Effector memory CD8-positive, alpha-beta T cell (primary cell): Measurements from ENCODE around the gene NFYA.
A peak's percentile ranks its signal among the peaks of the same experiment; 100 is the strongest.

Experiments used
- ATAC-seq: fragments of 150-1000 bp; cut with Tn5 transposase; replicated peaks from 2 replicates; pipeline ENCODE4 v1.10.0; 2021; ENCODE audit warnings: mild to moderate bottlenecking, moderate library complexity
- DNase-seq, 3 experiments: peaks; one replicate each; pipeline ENCODE4 v3.0.0; 2021
- H3K27ac Mint-ChIP-seq, 2 donors: one replicate each; pipeline ENCODE4 v1.8.0; 2022; ENCODE audit warnings: mild to moderate bottlenecking in 2 of 2, mixed read lengths in 2 of 2, moderate library complexity in 2 of 2
- H3K27me3 Mint-ChIP-seq, 2 donors: one replicate each; pipeline ENCODE4 v1.8.0; 2022; ENCODE audit warnings: mixed read lengths in 2 of 2
- H3K36me3 Mint-ChIP-seq: one replicate; pipeline ENCODE4 v1.8.0; 2022; ENCODE audit warnings: mild to moderate bottlenecking, moderate library complexity, mixed read lengths; ENCODE audit not compliant: insufficient read depth
- H3K4me1 Mint-ChIP-seq, 2 donors: one replicate each; pipeline ENCODE4 v1.8.0; 2022; ENCODE audit warnings: low read depth in 2 of 2, mixed read lengths in 2 of 2
- H3K4me3 Mint-ChIP-seq, 2 donors: one replicate each; pipeline ENCODE4 v1.8.0; 2022; ENCODE audit warnings: mild to moderate bottlenecking in 2 of 2, mixed read lengths in 2 of 2, moderate library complexity in 2 of 2
- H3K9me3 Mint-ChIP-seq, 2 donors: one replicate each; pipeline ENCODE4 v1.8.0; 2022; ENCODE audit warnings: mixed read lengths in 2 of 2

NFYA gene

GRCh38 chr6:41039060-41039998 is 33.4 kb upstream of the NFYA start, which contains the start of gene UNC5CL:
UNC5CL (minus strand) TSS chr6:41039221; CDS start chr6:41035074, 4,147 bp downstream.
- H3K27ac Mint-ChIP-seq, result no peak within 1 kb of the TSS
- H3K4me3 Mint-ChIP-seq, result no peak within 1 kb of the TSS
- H3K27me3 Mint-ChIP-seq, result no peaks in the 10 kb centered on the region
- peaks cover 0 to 4% of the 10 kb centered on the region in 2 donors for H3K4me1 Mint-ChIP-seq
- no peaks in the 10 kb centered on the region for H3K9me3 Mint-ChIP-seq
- no peaks in the 10 kb centered on the region for H3K36me3 Mint-ChIP-seq
- ATAC-seq, result peak; percentile 54
- peak; percentile 33 to 45 (median 41) for DNase-seq

GRCh38 chr6:41040101-41040939 is 32.5 kb upstream of the NFYA start:
- H3K4me3 Mint-ChIP-seq, result no peak overlapping the region
- H3K27ac Mint-ChIP-seq, result no peak overlapping the region
- no peak for ATAC-seq
- DNase-seq, result no peak
- peaks cover 0 to 4% of the 10 kb centered on the region in 2 donors for H3K4me1 Mint-ChIP-seq
- no peaks in the 10 kb centered on the region for H3K9me3 Mint-ChIP-seq
- no peaks in the 10 kb centered on the region for H3K27me3 Mint-ChIP-seq
- no peaks in the 10 kb centered on the region for H3K36me3 Mint-ChIP-seq

- H3K27me3 Mint-ChIP-seq, result no peaks in the 10 kb centered on the region
- H3K4me1 Mint-ChIP-seq, result peaks cover 0 to 4% of the 10 kb centered on the region in 2 donors
- ATAC-seq (no peak), DNase-seq (no peak)
- H3K36me3 Mint-ChIP-seq, result no peaks in the 10 kb centered on the region
- no peak overlapping the region for H3K4me3 Mint-ChIP-seq
- H3K27ac Mint-ChIP-seq, result no peak overlapping the region
- no peaks in the 10 kb centered on the region for H3K9me3 Mint-ChIP-seq
Observed at GRCh38 chr6:41040940-41041536, 31.7 kb upstream of the NFYA start.

GRCh38 chr6:41042226-41043055 is 30.3 kb upstream of the NFYA start, which contains the start of gene TSPO2:
TSPO2 (plus strand) TSS chr6:41042467; CDS start chr6:41042986, 519 bp downstream.
- no peak within 1 kb of the TSS for H3K4me3 Mint-ChIP-seq
- peaks cover 0 to 4% of the 10 kb centered on the region in 2 donors for H3K4me1 Mint-ChIP-seq
- DNase-seq (no peak), ATAC-seq (no peak)
- H3K36me3 Mint-ChIP-seq, result no peaks in the 10 kb centered on the region
- H3K9me3 Mint-ChIP-seq, result no peaks in the 10 kb centered on the region
- H3K27ac Mint-ChIP-seq, result peak within 1 kb of the TSS in 1 of 2 donors; percentile 44
- no peaks in the 10 kb centered on the region for H3K27me3 Mint-ChIP-seq

GRCh38 chr6:41043151-41043550 is 29.6 kb upstream of the NFYA start:
- Mint-ChIP-seq H3K9me3 (no peaks in the 10 kb centered on the region), H3K4me1 (peaks cover 0 to 4% of the 10 kb centered on the region in 2 donors), H3K27me3 (no peaks in the 10 kb centered on the region), H3K27ac (no peak overlapping the region), H3K36me3 (no peaks in the 10 kb centered on the region), H3K4me3 (no peak overlapping the region)
- DNase-seq, result no peak
- ATAC-seq, result no peak

GRCh38 chr6:41045664-41046063 is 27.1 kb upstream of the NFYA start:
- Mint-ChIP-seq H3K4me1 (no peaks in the 10 kb centered on the region), H3K4me3 (no peak overlapping the region), H3K27me3 (no peaks in the 10 kb centered on the region), H3K27ac (no peak overlapping the region), H3K36me3 (no peaks in the 10 kb centered on the region), H3K9me3 (no peaks in the 10 kb centered on the region)
- ATAC-seq, result no peak
- no peak for DNase-seq

GRCh38 chr6:41046084-41046483 is 26.7 kb upstream of the NFYA start:
- no peaks in the 10 kb centered on the region for H3K4me1 Mint-ChIP-seq
- DNase-seq (no peak), ATAC-seq (no peak)
- no peaks in the 10 kb centered on the region for H3K36me3 Mint-ChIP-seq
- no peak overlapping the region for H3K4me3 Mint-ChIP-seq
- H3K27ac Mint-ChIP-seq, result no peak overlapping the region
- no peaks in the 10 kb centered on the region for H3K27me3 Mint-ChIP-seq
- no peaks in the 10 kb centered on the region for H3K9me3 Mint-ChIP-seq

- no peak for DNase-seq
- peaks cover 6 to 7% of the 10 kb centered on the region in 2 donors for H3K4me1 Mint-ChIP-seq
- H3K9me3 Mint-ChIP-seq, result no peaks in the 10 kb centered on the region
- H3K4me3 Mint-ChIP-seq, result no peak overlapping the region
- H3K27me3 Mint-ChIP-seq, result no peaks in the 10 kb centered on the region
- peaks cover 4% of the 10 kb centered on the region for H3K36me3 Mint-ChIP-seq
- ATAC-seq, result no peak
- peak overlapping the region; percentile 7 to 76 for H3K27ac Mint-ChIP-seq
Observed at GRCh38 chr6:41047306-41047705, 25.5 kb upstream of the NFYA start.

- Mint-ChIP-seq H3K27ac (peak overlapping the region; percentile 7 to 76), H3K36me3 (peaks cover 4% of the 10 kb centered on the region), H3K4me1 (peaks cover 12 to 13% of the 10 kb centered on the region in 2 donors), H3K9me3 (no peaks in the 10 kb centered on the region), H3K4me3 (no peak overlapping the region), H3K27me3 (no peaks in the 10 kb centered on the region)
- ATAC-seq, result no peak
- DNase-seq, result no peak
Observed at GRCh38 chr6:41047745-41048732, 24.7 kb upstream of the NFYA start.

- Mint-ChIP-seq H3K9me3 (no peaks in the 10 kb centered on the region), H3K36me3 (peaks cover 4% of the 10 kb centered on the region), H3K27me3 (no peaks in the 10 kb centered on the region), H3K4me3 (no peak overlapping the region), H3K4me1 (peaks cover 13 to 14% of the 10 kb centered on the region in 2 donors), H3K27ac (peak overlapping the region in 1 of 2 donors; percentile 76)
- ATAC-seq, result no peak
- no peak for DNase-seq
Observed at GRCh38 chr6:41049521-41049920, 23.3 kb upstream of the NFYA start.

GRCh38 chr6:41049955-41050354 is 22.8 kb upstream of the NFYA start:
- no peaks in the 10 kb centered on the region for H3K9me3 Mint-ChIP-seq
- no peaks in the 10 kb centered on the region for H3K27me3 Mint-ChIP-seq
- H3K27ac Mint-ChIP-seq, result no peak overlapping the region

GRCh38 chr6:41050536-41050935 is 22.2 kb upstream of the NFYA start:
- ATAC-seq, result no peak
- Mint-ChIP-seq H3K4me1 (peaks cover 13 to 14% of the 10 kb centered on the region in 2 donors), H3K27ac (no peak overlapping the region), H3K36me3 (peaks cover 5% of the 10 kb centered on the region), H3K9me3 (no peaks in the 10 kb centered on the region), H3K27me3 (no peaks in the 10 kb centered on the region), H3K4me3 (no peak overlapping the region)
- no peak for DNase-seq

More at GRCh38 chr6:41049955-41050354, 22.8 kb upstream of the NFYA start:
- H3K36me3 Mint-ChIP-seq, result peaks cover 4% of the 10 kb centered on the region
- ATAC-seq (no peak), DNase-seq (no peak)
- no peak overlapping the region for H3K4me3 Mint-ChIP-seq
- peaks cover 13 to 14% of the 10 kb centered on the region in 2 donors for H3K4me1 Mint-ChIP-seq
